AG04450 (cell line): Measurements from ENCODE around the gene HES1. TPM values are rescaled to one million over a fixed set of nuclear protein-coding genes. Genes with fewer than 3 reads are reported as not detected.

Experiments
- CTCF ChIA-PET: fragments of 300-600, 350-600 bp; formaldehyde crosslinking; extraction: SDS; loops from one replicate; lab custom pipeline; 2022; ENCODE audit warnings: antibody characterized with exemption, inconsistent platforms; lab: Charles Lee
- POLR2A ChIA-PET: fragments of 350-600 bp; formaldehyde crosslinking; extraction: SDS; loops from one replicate; lab custom pipeline; 2021; ENCODE audit warnings: antibody characterized with exemption, inconsistent platforms; lab: Yijun Ruan, JAX
- DNase-seq: peaks from one replicate; pipeline ENCODE4 v3.0.0-alpha.2; 2011; ENCODE audit warnings: low read depth, low spot score
- H3K27ac ChIP-seq: one replicate; pipeline ENCODE4 v1.5.1; 2012; ENCODE audit warnings: low read depth, low read length, control low read depth
- H3K27me3 ChIP-seq: one replicate; pipeline ENCODE4 v1.6.0; 2012; ENCODE audit warnings: low read length; ENCODE audit not compliant: control insufficient read depth, insufficient read depth
- H3K4me3 ChIP-seq: 2 replicates; pipeline ENCODE4 v1.5.1; 2011; ENCODE audit warnings: mild to moderate bottlenecking, low read depth, low read length, control low read depth
- H3K9me3 ChIP-seq: 2 replicates; pipeline ENCODE4 v1.5.1; 2012; ENCODE audit warnings: low read length; ENCODE audit not compliant: control insufficient read depth, insufficient read depth
- polyA plus RNA-seq: library from polyadenylated mRNA; depleted of rRNA; stranded (reverse); fragments of >200 nt; gene quantifications from 2 replicates; pipeline ENCODE4 v1.2.3, GENCODE V29; 2011
- TF ChIP-seq, protein P1 (sequence below): IDR thresholded peaks from 2 replicates; pipeline ENCODE4 v1.5.1; 2011; ENCODE audit warnings: low read depth, low read length, control low read depth, inconsistent platforms

HES1 gene
- polyA plus RNA-seq, 1 experiment, result 1.3 TPM

- Histone ChIP-seq H3K27me3 (peaks cover 45% of the 10 kb centered on the region), H3K9me3 (no peaks in the 10 kb centered on the region), H3K4me3 (no peak overlapping the region), H3K27ac (no peak overlapping the region)
- DNase-seq, result no peak
- TF ChIP-seq, protein P1, sequence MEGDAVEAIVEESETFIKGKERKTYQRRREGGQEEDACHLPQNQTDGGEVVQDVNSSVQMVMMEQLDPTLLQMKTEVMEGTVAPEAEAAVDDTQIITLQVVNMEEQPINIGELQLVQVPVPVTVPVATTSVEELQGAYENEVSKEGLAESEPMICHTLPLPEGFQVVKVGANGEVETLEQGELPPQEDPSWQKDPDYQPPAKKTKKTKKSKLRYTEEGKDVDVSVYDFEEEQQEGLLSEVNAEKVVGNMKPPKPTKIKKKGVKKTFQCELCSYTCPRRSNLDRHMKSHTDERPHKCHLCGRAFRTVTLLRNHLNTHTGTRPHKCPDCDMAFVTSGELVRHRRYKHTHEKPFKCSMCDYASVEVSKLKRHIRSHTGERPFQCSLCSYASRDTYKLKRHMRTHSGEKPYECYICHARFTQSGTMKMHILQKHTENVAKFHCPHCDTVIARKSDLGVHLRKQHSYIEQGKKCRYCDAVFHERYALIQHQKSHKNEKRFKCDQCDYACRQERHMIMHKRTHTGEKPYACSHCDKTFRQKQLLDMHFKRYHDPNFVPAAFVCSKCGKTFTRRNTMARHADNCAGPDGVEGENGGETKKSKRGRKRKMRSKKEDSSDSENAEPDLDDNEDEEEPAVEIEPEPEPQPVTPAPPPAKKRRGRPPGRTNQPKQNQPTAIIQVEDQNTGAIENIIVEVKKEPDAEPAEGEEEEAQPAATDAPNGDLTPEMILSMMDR, result no peak
- ChIA-PET POLR2A (no interaction called here), CTCF (interaction anchor here (0.9 to 2.1 kb wide), 2 partner anchors 138 to 139 kb away, joined by 3 to 5 read pairs; no protein-coding TSS in a partner anchor)
These were observed 41.2 kb downstream of the HES1 start for GRCh38 chr3:194177141-194177540.

- Histone ChIP-seq H3K27ac (no peak overlapping the region), H3K9me3 (no peaks in the 10 kb centered on the region), H3K4me3 (no peak overlapping the region), H3K27me3 (peaks cover 43% of the 10 kb centered on the region)
- ChIA-PET CTCF (interaction anchor here (0.6 kb wide), 1 partner anchor 397 kb away, joined by 3 read pairs; no protein-coding TSS in a partner anchor), POLR2A (no interaction called here)
- TF ChIP-seq, protein P1, result no peak
- DNase-seq, result no peak
These were observed 42.2 kb downstream of the HES1 start for GRCh38 chr3:194178128-194178527.

- Histone ChIP-seq H3K9me3 (no peaks in the 10 kb centered on the region), H3K4me3 (no peak overlapping the region), H3K27ac (no peak overlapping the region), H3K27me3 (peaks cover 46% of the 10 kb centered on the region)
- CTCF ChIA-PET, result interaction anchor here (0.6 kb wide), 1 partner anchor 398 kb away, joined by 3 read pairs; no protein-coding TSS in a partner anchor
- TF ChIP-seq, protein P1, result no peak
- no peak for DNase-seq
- POLR2A ChIA-PET, result no interaction called here
These were observed 42.7 kb downstream of the HES1 start for GRCh38 chr3:194178669-194179068.

- H3K27ac ChIP-seq, result no peak overlapping the region
- ChIA-PET CTCF (no interaction called here), POLR2A (no interaction called here)
- H3K4me3 ChIP-seq, result no peak overlapping the region
- DNase-seq, result no peak
- peaks cover 46% of the 10 kb centered on the region for H3K27me3 ChIP-seq
- H3K9me3 ChIP-seq, result no peaks in the 10 kb centered on the region
- TF ChIP-seq, protein P1, result no peak
These were observed 44.6 kb downstream of the HES1 start for GRCh38 chr3:194180570-194180969.

GRCh38 chr3:194181612-194182529 is 45.9 kb downstream of the HES1 start:
- no peak for DNase-seq
- CTCF ChIA-PET, result no interaction called here
- H3K27ac ChIP-seq, result no peak overlapping the region
- POLR2A ChIA-PET, result no interaction called here
- TF ChIP-seq, protein P1, result no peak
- peaks cover 36% of the 10 kb centered on the region for H3K27me3 ChIP-seq
- H3K9me3 ChIP-seq, result no peaks in the 10 kb centered on the region
- H3K4me3 ChIP-seq, result no peak overlapping the region
